Left ventricle myocardium inferior (tissue), 1 donor: ENCODE data around the gene WDR33. TPM values are rescaled to one million over a fixed set of nuclear protein-coding genes. Genes with fewer than 3 reads are reported as not detected.

ENCODE experiments used
- DNase-seq: peaks from one replicate; pipeline ENCODE4 v3.0.0-alpha.2; 2020
- H3K27ac ChIP-seq: fragments of 200-600 bp; replicated peaks from 2 replicates; pipeline ENCODE4 v1.8.0; 2021
- H3K27me3 ChIP-seq: fragments of 200-600 bp; 2 replicates; pipeline ENCODE4 v1.8.0; 2021; ENCODE audit warnings: low read depth
- H3K36me3 ChIP-seq: fragments of 200-600 bp; 2 replicates; pipeline ENCODE4 v1.8.0; 2021
- H3K4me1 ChIP-seq: fragments of 200-600 bp; 2 replicates; pipeline ENCODE4 v1.8.0; 2021
- H3K4me3 ChIP-seq: fragments of 200-600 bp; 2 replicates; pipeline ENCODE4 v1.8.0; 2021; ENCODE audit warnings: mild to moderate bottlenecking, moderate library complexity
- H3K9me3 ChIP-seq: fragments of 200-600 bp; replicated peaks from 2 replicates; pipeline ENCODE4 v1.8.0; 2021
- intact Hi-C: fragments of 100-400 bp; cut with micrococcal nuclease; formaldehyde crosslinking; loops from one replicate; pipeline ENCODE4 v1.11.0; 2022
- total RNA-seq: library from RNA; stranded (reverse); fragmentation: NEBNext Ultra II Directional; extraction: Animal tissue kit (Norgen Biotek cat#: 25700); gene quantifications from one replicate; pipeline ENCODE4 v1.2.1, GENCODE V29; 2021
- TF ChIP-seq, protein P1 (sequence below): fragments of 200-600 bp; IDR thresholded peaks from 2 replicates; pipeline ENCODE4 v1.8.0; 2021; ENCODE audit warnings: antibody characterized with exemption, mild to moderate bottlenecking, borderline replicate concordance
- donor health status: DM: no; HTN: yes; CAD: no; lungs with severe emphysema.

WDR33 gene
- total RNA-seq, 1 donor from 2014 or later, result 38.9 TPM

GRCh38 chr2:127664065-127664894, 146.7 kb downstream of the WDR33 start:
- Histone ChIP-seq H3K9me3 (peaks cover 3% of the 10 kb centered on the region), H3K27ac (peak overlapping the region; percentile 99), H3K4me3 (peak overlapping the region; percentile 62), H3K36me3 (peaks cover 8% of the 10 kb centered on the region), H3K27me3 (peaks cover 7% of the 10 kb centered on the region), H3K4me1 (peaks cover 97% of the 10 kb centered on the region)
- peak; percentile 59 for DNase-seq
- intact Hi-C loops, result no loop called here
- TF ChIP-seq, protein P1, sequence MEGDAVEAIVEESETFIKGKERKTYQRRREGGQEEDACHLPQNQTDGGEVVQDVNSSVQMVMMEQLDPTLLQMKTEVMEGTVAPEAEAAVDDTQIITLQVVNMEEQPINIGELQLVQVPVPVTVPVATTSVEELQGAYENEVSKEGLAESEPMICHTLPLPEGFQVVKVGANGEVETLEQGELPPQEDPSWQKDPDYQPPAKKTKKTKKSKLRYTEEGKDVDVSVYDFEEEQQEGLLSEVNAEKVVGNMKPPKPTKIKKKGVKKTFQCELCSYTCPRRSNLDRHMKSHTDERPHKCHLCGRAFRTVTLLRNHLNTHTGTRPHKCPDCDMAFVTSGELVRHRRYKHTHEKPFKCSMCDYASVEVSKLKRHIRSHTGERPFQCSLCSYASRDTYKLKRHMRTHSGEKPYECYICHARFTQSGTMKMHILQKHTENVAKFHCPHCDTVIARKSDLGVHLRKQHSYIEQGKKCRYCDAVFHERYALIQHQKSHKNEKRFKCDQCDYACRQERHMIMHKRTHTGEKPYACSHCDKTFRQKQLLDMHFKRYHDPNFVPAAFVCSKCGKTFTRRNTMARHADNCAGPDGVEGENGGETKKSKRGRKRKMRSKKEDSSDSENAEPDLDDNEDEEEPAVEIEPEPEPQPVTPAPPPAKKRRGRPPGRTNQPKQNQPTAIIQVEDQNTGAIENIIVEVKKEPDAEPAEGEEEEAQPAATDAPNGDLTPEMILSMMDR, result no peak

- TF ChIP-seq, protein P1, result no peak
- H3K36me3 ChIP-seq, result peaks cover 12% of the 10 kb centered on the region
- peak overlapping the region; percentile 62 for H3K4me3 ChIP-seq
- H3K27ac ChIP-seq, result peak overlapping the region; percentile 99
- no peak for DNase-seq
- intact Hi-C loops, result no loop called here
- peaks cover 3% of the 10 kb centered on the region for H3K9me3 ChIP-seq
- peaks cover 7% of the 10 kb centered on the region for H3K27me3 ChIP-seq
- peaks cover 97% of the 10 kb centered on the region for H3K4me1 ChIP-seq
Observed at GRCh38 chr2:127663566-127664064, 147.4 kb downstream of the WDR33 start.

DNA sequence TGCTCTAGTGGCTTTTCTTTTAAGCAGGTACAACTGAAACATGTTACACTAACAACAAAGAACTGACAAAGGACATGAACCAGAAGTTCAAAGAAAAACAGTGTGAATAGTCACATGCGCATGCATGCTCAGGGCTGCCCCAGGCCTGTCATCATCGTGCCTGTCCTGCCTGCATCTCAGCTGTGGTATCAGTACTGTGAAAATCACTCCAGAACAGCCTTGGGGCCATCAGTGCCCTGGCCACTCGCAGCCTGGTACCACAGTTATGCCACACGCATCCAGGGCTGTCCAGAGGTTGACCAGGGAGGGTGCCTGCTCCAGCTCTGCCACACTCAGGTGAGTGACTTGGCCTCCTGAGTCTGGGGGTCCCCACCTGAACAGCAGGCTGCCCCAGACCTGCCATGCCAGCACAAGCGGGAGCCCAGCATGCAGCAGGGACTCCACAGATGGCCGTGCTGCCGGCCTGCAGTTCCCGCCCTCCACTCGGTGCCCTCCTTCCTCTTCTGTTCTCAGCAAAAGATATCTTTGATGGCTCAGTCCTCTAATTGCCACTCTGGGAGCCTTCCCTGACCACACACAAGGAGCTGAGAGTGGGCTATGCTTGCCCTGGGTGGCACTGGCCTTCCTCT, 147.9 kb downstream of the WDR33 start:
- Histone ChIP-seq H3K9me3 (peaks cover 2% of the 10 kb centered on the region), H3K36me3 (peaks cover 18% of the 10 kb centered on the region), H3K27ac (peak overlapping the region; percentile 99), H3K4me3 (peak overlapping the region; percentile 62), H3K4me1 (peaks cover 97% of the 10 kb centered on the region), H3K27me3 (peaks cover 7% of the 10 kb centered on the region)
- TF ChIP-seq, protein P1, result no peak
- DNase-seq, result no peak
- intact Hi-C loops, result no loop called here

- DNase-seq, result no peak
- Histone ChIP-seq H3K9me3 (no peaks in the 10 kb centered on the region), H3K4me1 (peaks cover 97% of the 10 kb centered on the region), H3K27me3 (peaks cover 7% of the 10 kb centered on the region), H3K27ac (peak overlapping the region; percentile 99), H3K4me3 (peak overlapping the region; percentile 28), H3K36me3 (peaks cover 28% of the 10 kb centered on the region)
- intact Hi-C loops, result no loop called here
- TF ChIP-seq, protein P1, result peak; percentile 49
Observed at GRCh38 chr2:127661949-127662510, 148.9 kb downstream of the WDR33 start.

- Histone ChIP-seq H3K27ac (peak overlapping the region; percentile 99), H3K27me3 (peaks cover 7% of the 10 kb centered on the region), H3K36me3 (peaks cover 34% of the 10 kb centered on the region), H3K4me3 (peak overlapping the region; percentile 28), H3K9me3 (no peaks in the 10 kb centered on the region), H3K4me1 (peaks cover 97% of the 10 kb centered on the region)
- intact Hi-C loops, result no loop called here
- DNase-seq, result no peak
- TF ChIP-seq, protein P1, result no peak
Observed at GRCh38 chr2:127661072-127661649, 149.8 kb downstream of the WDR33 start.
